GM12878 (cell line): ENCODE results near the gene LCE2C. TPM values are rescaled to one million over a fixed set of nuclear protein-coding genes. Genes with fewer than 3 reads are reported as not detected.

Experiments used
- ATAC-seq: fragments of 200-7000 bp; cut with Tn5 transposase; 3 replicates; pipeline ENCODE4 v1.9.1; 2020; ENCODE audit warnings: mild to moderate bottlenecking, moderate library complexity
- BruUV-seq: library from RNA; stranded (reverse); fragments of 400-500 nt; replicated peaks from 2 replicates; lab custom pipeline; 2021; lab: Mats Ljungman, UMichigan
- CTCF ChIA-PET: fragments of 300-600 bp; sonication (Branson Sonifier 250); formaldehyde crosslinking; extraction: SDS; loops from one replicate; lab custom pipeline; 2021; ENCODE audit warnings: inconsistent platforms; lab: Yijun Ruan, JAX
- POLR2A ChIA-PET: fragments of 350-600 bp; formaldehyde crosslinking; extraction: SDS; loops from one replicate; lab custom pipeline; 2021; ENCODE audit warnings: inconsistent platforms; lab: Charles Lee
- RAD21 ChIA-PET: fragments of 300-600 bp; sonication (Branson Sonifier 250); formaldehyde crosslinking; loops from one replicate; lab custom pipeline; 2023; ENCODE audit warnings: antibody characterized with exemption; ENCODE audit not compliant: unreplicated experiment; lab: Charles Lee
- SMC1A ChIA-PET: fragments of 300-600 bp; sonication (Branson Sonifier 250); formaldehyde crosslinking; loops from one replicate; lab custom pipeline; 2023; ENCODE audit not compliant: unreplicated experiment, uncharacterized antibody; lab: Charles Lee
- DNase-seq: peaks from one replicate; pipeline ENCODE4 v3.0.0-alpha.2; 2011; ENCODE audit warnings: low read depth, low spot score
- FAIRE-seq: peaks from 3 replicates; lab custom pipeline; 2011; peaks lifted over from hg19 to GRCh38; lab: Jason Lieb, UNC
- H2AFZ ChIP-seq: 2 replicates; pipeline ENCODE4 v1.6.0; 2011; ENCODE audit warnings: low read depth, low read length, control low read depth; ENCODE audit not compliant: control insufficient read depth
- H3K27ac ChIP-seq: 2 replicates; pipeline ENCODE4 v1.5.1; 2011; ENCODE audit warnings: control low read depth; ENCODE audit not compliant: control insufficient read depth, insufficient read depth
- H3K27me3 ChIP-seq, 2 experiments: replicated peaks in 1 of 2; 2 replicates each; pipeline versions ENCODE4 v1.6.0 to v1.6.1; 2011; ENCODE audit warnings: low read length in 1 of 2; ENCODE audit not compliant: control insufficient read depth in 2 of 2, insufficient read depth in 2 of 2
- H3K36me3 ChIP-seq, 2 experiments: 2 replicates each; pipeline ENCODE4 v1.5.1; 2011; ENCODE audit warnings: low read length in 1 of 2; ENCODE audit not compliant: control insufficient read depth in 2 of 2, insufficient read depth in 2 of 2
- H3K4me1 ChIP-seq: 2 replicates; pipeline ENCODE4 v1.6.1; 2011; ENCODE audit warnings: mild to moderate bottlenecking, low read length, moderate library complexity, mixed read lengths; ENCODE audit not compliant: control insufficient read depth, insufficient read depth
- H3K4me2 ChIP-seq: 2 replicates; pipeline ENCODE4 v1.6.0; 2011; ENCODE audit warnings: control low read depth; ENCODE audit not compliant: control insufficient read depth, insufficient read depth
- H3K4me3 ChIP-seq: fragments of 200-600 bp; sonication (generic); 2 replicates; pipeline ENCODE4 v1.5.1; 2016
- H3K79me2 ChIP-seq: 2 replicates; pipeline ENCODE4 v1.6.0; 2011; ENCODE audit warnings: low read length; ENCODE audit not compliant: control insufficient read depth, insufficient read depth
- H3K9ac ChIP-seq: 2 replicates; pipeline ENCODE4 v1.8.0; 2011; ENCODE audit warnings: low read length, control low read depth, mixed read lengths; ENCODE audit not compliant: control insufficient read depth, insufficient read depth
- H3K9me3 ChIP-seq: replicated peaks from 3 replicates; pipeline ENCODE4 v1.5.1; 2011; ENCODE audit warnings: mild to moderate bottlenecking, low read length; ENCODE audit not compliant: control insufficient read depth, insufficient read depth
- H4K20me1 ChIP-seq: 2 replicates; pipeline ENCODE4 v1.6.0; 2011; ENCODE audit not compliant: control insufficient read depth, insufficient read depth
- ATF2 ChIP-seq: IDR thresholded peaks from 2 replicates; pipeline ENCODE4 v1.6.1; 2012; ENCODE audit warnings: low read length, inconsistent platforms
- CHD4 ChIP-seq: fragments of 200-600 bp; sonication (generic); IDR thresholded peaks from 2 replicates; pipeline ENCODE4 v1.6.1; 2016; ENCODE audit warnings: mild to moderate bottlenecking
- CREM ChIP-seq: IDR thresholded peaks from 2 replicates; pipeline ENCODE4 v1.6.1; 2014; ENCODE audit warnings: antibody characterized with exemption, low read depth
- HDGF ChIP-seq: fragments of 450-650 bp; IDR thresholded peaks from 2 replicates; pipeline ENCODE4 v1.6.1; 2016; ENCODE audit warnings: antibody characterized with exemption
- IKZF2 ChIP-seq, 2 experiments: fragments of 450-650 bp; IDR thresholded peaks; 2 replicates each; pipeline ENCODE4 v1.6.1; 2017; ENCODE audit warnings: mild to moderate bottlenecking in 2 of 2, moderate library complexity in 2 of 2
- MTA3 ChIP-seq: IDR thresholded peaks from 2 replicates; pipeline ENCODE4 v1.6.1; 2012; ENCODE audit warnings: low read length, inconsistent platforms, borderline replicate concordance
- RCOR1 ChIP-seq: conservative IDR thresholded peaks from 2 replicates; pipeline ENCODE4 v1.6.1; 2012; ENCODE audit warnings: low read depth, low read length, improper control_type of control experiment
- SPI1 ChIP-seq: IDR thresholded peaks from 2 replicates; pipeline ENCODE4 v1.6.1; 2011; ENCODE audit warnings: low read depth, mild to moderate bottlenecking, low read length, moderate library complexity, borderline replicate concordance; ENCODE audit not compliant: insufficient read depth
- SREBF1 ChIP-seq: IDR thresholded peaks from 2 replicates; pipeline ENCODE4 v1.6.1; 2012; ENCODE audit warnings: mild to moderate bottlenecking, low read length
- USF2 ChIP-seq: IDR thresholded peaks from 2 replicates; pipeline ENCODE4 v1.6.1; 2011; ENCODE audit warnings: low read depth, low read length, improper control_type of control experiment, borderline replicate concordance
- WGBS: methylation state at CpG from one replicate; pipeline ENCODE4 v1.1.6; 2016; ENCODE audit warnings: low lambda C conversion rate; ENCODE audit not compliant: insufficient replicate concordance, insufficient coverage; ENCODE audit errors: missing lambda C conversion rate; 5-methylcytosine and 5-hydroxymethylcytosine counted together
- in situ Hi-C: fragments of 300-500 bp; cut with MboI; formaldehyde crosslinking; loops from 9 replicates; pipeline ENCODE4 v1.14.3; 2018; ENCODE audit warnings: mixed read lengths
- intact Hi-C: fragments of 100-400 bp; cut with micrococcal nuclease; formaldehyde crosslinking; loops from one replicate; pipeline ENCODE4 v1.14.2; 2022; ENCODE audit not compliant: unreplicated experiment
- polyA plus RNA-seq, 11 experiments: library from polyadenylated mRNA; depleted of rRNA in 4 of 11; unstranded in 6 of 11; stranded (reverse) in 5 of 11; fragments of >200 nt; fragmentation: Nextera tagmentation in 4 of 11; fragmentation: Illumina TruSeq in 1 of 11; extraction: Ambion mirVana in 4 of 11; extraction: Trizol in 1 of 11; gene quantifications; 1 replicate in 1 of 11; 2 replicates in 10 of 11; pipeline versions ENCODE4 v1.2.1 to v1.2.3, GENCODE V29; 2011 to 2016; ENCODE audit warnings: inconsistent platforms in 2 of 11, missing spikeins in 2 of 11, low read depth in 1 of 11
- total RNA-seq, 4 experiments: library from RNA; depleted of rRNA in 3 of 4; stranded (reverse); fragments of >200 nt in 3 of 4; fragmentation: Illumina TruSeq in 1 of 4; extraction: Trizol in 1 of 4; gene quantifications; 2 replicates each; pipeline versions ENCODE4 v1.2.1 to v1.2.3, GENCODE V29; 2013 to 2021

LCE2C gene
- total and polyA plus RNA-seq, 10 of the 15 experiments (the other 5 are each of a cell fraction or from before 2014, with no cell fraction given) = not detected

GRCh38 chr1:152643945-152644344 is 31.1 kb upstream of the LCE2C start:
- in situ Hi-C loops (no loop called here), intact Hi-C loops (no loop called here)
- no peak overlapping the region for H3K4me3 ChIP-seq
- no peaks in the 10 kb centered on the region for H3K4me1 ChIP-seq
- no peak for ATAC-seq
- RAD21 ChIA-PET = no interaction called here
- no peak overlapping the region for H3K27ac ChIP-seq
- FAIRE-seq = no peak
- no peaks in the 10 kb centered on the region for H3K79me2 ChIP-seq
- no peak for DNase-seq
- TF ChIP-seq IKZF2 (IDR thresholded peaks at IDR 0.05) (no peak), HDGF (no peak), SREBF1 (no peak), ATF2 (no peak), CREM (no peak), CHD4 (no peak), SPI1 (no peak), USF2 (no peak), MTA3 (no peak), RCOR1 (no peak)
- H3K27me3 ChIP-seq = no peaks in the 10 kb centered on the region
- SMC1A ChIA-PET = interaction anchor here (2.4 kb wide), 1 partner anchor 11 kb away, joined by 11 read pairs; no protein-coding TSS in a partner anchor
- no peaks in the 10 kb centered on the region for H4K20me1 ChIP-seq
- no peak overlapping the region for H3K4me2 ChIP-seq
- CTCF ChIA-PET = interaction anchor here (5.8 kb wide), 1 partner anchor 10 kb away, joined by 24 read pairs; no protein-coding TSS in a partner anchor
- BruUV-seq = no TSS peak
- H3K36me3 ChIP-seq = no peaks in the 10 kb centered on the region
- no peak overlapping the region for H2AFZ ChIP-seq
- 0% methylated on average over 3 of the region's 3 CpGs for WGBS
- H3K9ac ChIP-seq = no peak overlapping the region
- POLR2A ChIA-PET = no interaction called here
- no peaks in the 10 kb centered on the region for H3K9me3 ChIP-seq
